Endothelial cell of umbilical vein (primary cell): ENCODE measurements around the gene MOB2. TPM values are rescaled to one million over a fixed set of nuclear protein-coding genes. Genes with fewer than 3 reads are reported as not detected.

Experiments used
- BruUV-seq: library from RNA; stranded (reverse); fragments of 400-500 nt; replicated peaks from 2 replicates; lab custom pipeline; 2021; lab: Mats Ljungman, UMichigan
- CTCF ChIA-PET: fragments of 300-600, 350-600 bp; sonication (Branson Sonifier 250); formaldehyde crosslinking; loops from one replicate; lab custom pipeline; 2021; ENCODE audit warnings: antibody characterized with exemption, inconsistent platforms; lab: Charles Lee
- POLR2A ChIA-PET: fragments of 300-600, 350-600 bp; sonication (Branson Sonifier 250); formaldehyde crosslinking; loops from one replicate; lab custom pipeline; 2021; ENCODE audit warnings: antibody characterized with exemption, inconsistent platforms; lab: Charles Lee
- DNase-seq: peaks from one replicate; pipeline ENCODE4 v3.0.0-alpha.2; 2011; ENCODE audit warnings: low read depth, low spot score
- FAIRE-seq: peaks from 2 replicates; lab custom pipeline; 2011; peaks lifted over from hg19 to GRCh38; lab: Jason Lieb, UNC
- H2AFZ ChIP-seq: 2 replicates; pipeline ENCODE4 v1.6.0; 2012; ENCODE audit warnings: low read depth, low read length, control low read depth, inconsistent platforms
- H3K27ac ChIP-seq: 2 replicates; pipeline ENCODE4 v1.5.1; 2011; ENCODE audit warnings: low read depth, mild to moderate bottlenecking, control low read depth, low read length, moderate library complexity; ENCODE audit not compliant: insufficient read depth
- H3K27me3 ChIP-seq, 2 experiments: 2 replicates each; pipeline versions ENCODE4 v1.6.0 to v1.6.1; 2011; ENCODE audit warnings: low read length in 2 of 2, mixed read lengths in 1 of 2; ENCODE audit not compliant: control insufficient read depth in 2 of 2, insufficient read depth in 2 of 2
- H3K36me3 ChIP-seq, 2 experiments: 2 replicates in 1 of 2; 3 replicates in 1 of 2; pipeline ENCODE4 v1.5.1; 2011; ENCODE audit warnings: low read length in 2 of 2, mild to moderate bottlenecking in 1 of 2, moderate library complexity in 1 of 2; ENCODE audit not compliant: control insufficient read depth in 2 of 2, insufficient read depth in 2 of 2; ENCODE audit errors: extremely low read depth in 1 of 2
- H3K4me1 ChIP-seq: 3 replicates; pipeline ENCODE4 v1.5.1; 2011; ENCODE audit warnings: mild to moderate bottlenecking, low read length; ENCODE audit not compliant: control insufficient read depth, insufficient read depth; ENCODE audit errors: extremely low read depth
- H3K4me2 ChIP-seq: 2 replicates; pipeline ENCODE4 v1.6.1; 2011; ENCODE audit warnings: low read length, control low read depth, mixed read lengths; ENCODE audit not compliant: insufficient read depth
- H3K4me3 ChIP-seq, 3 experiments: fragments of 200-600 bp in 1 of 3; sonication (generic), shearing (Covaris generic) in 1 of 3; replicated peaks in 1 of 3; 2 replicates each; pipeline ENCODE4 v1.5.1; 2011 to 2016; ENCODE audit warnings: control low read depth in 3 of 3, low read length in 3 of 3, mild to moderate bottlenecking in 2 of 3, inconsistent platforms in 1 of 3, low read depth in 1 of 3, moderate library complexity in 1 of 3; ENCODE audit not compliant: insufficient read depth in 1 of 3
- H3K79me2 ChIP-seq: 2 replicates; pipeline ENCODE4 v1.6.0; 2012; ENCODE audit warnings: low read length, inconsistent platforms; ENCODE audit not compliant: control insufficient read depth, insufficient read depth
- H3K9ac ChIP-seq: replicated peaks from 2 replicates; pipeline ENCODE3; 2011; ENCODE audit warnings: low read length, control low read depth; ENCODE audit not compliant: insufficient read depth; ENCODE audit errors: extremely low read depth
- H3K9me1 ChIP-seq: replicated peaks from 3 replicates; pipeline ENCODE4 v1.6.0; 2011; ENCODE audit warnings: mild to moderate bottlenecking, low read length; ENCODE audit not compliant: control insufficient read depth, insufficient read depth; ENCODE audit errors: extremely low read depth
- H3K9me3 ChIP-seq: replicated peaks from 2 replicates; pipeline ENCODE4 v1.5.1; 2012; ENCODE audit warnings: low read length, inconsistent platforms; ENCODE audit not compliant: control insufficient read depth, insufficient read depth
- H4K20me1 ChIP-seq: replicated peaks from 2 replicates; pipeline ENCODE3; 2011; ENCODE audit warnings: mild to moderate bottlenecking, low read length; ENCODE audit not compliant: control insufficient read depth, insufficient read depth; ENCODE audit errors: extremely low read depth
- EZH2 ChIP-seq: IDR thresholded peaks from 2 replicates; pipeline ENCODE4 v1.6.1; 2012; ENCODE audit warnings: borderline replicate concordance, low read depth, mild to moderate bottlenecking, moderate library complexity, low read length, inconsistent platforms; ENCODE audit not compliant: severe bottlenecking
- FOS ChIP-seq: IDR thresholded peaks from 2 replicates; pipeline ENCODE4 v1.6.1; 2011; ENCODE audit warnings: mild to moderate bottlenecking, low read length, moderate library complexity, borderline replicate concordance; ENCODE audit not compliant: insufficient read depth
- GATA2 ChIP-seq: IDR thresholded peaks from 2 replicates; pipeline ENCODE4 v1.7.0; 2011; ENCODE audit warnings: low read depth, mild to moderate bottlenecking, moderate library complexity, mixed read lengths, low read length; ENCODE audit not compliant: insufficient read length, insufficient read depth
- JUN ChIP-seq: IDR thresholded peaks from 2 replicates; pipeline ENCODE4 v1.6.1; 2011; ENCODE audit warnings: borderline replicate concordance, low read depth; ENCODE audit not compliant: insufficient read length, insufficient read depth
- MYC ChIP-seq: IDR thresholded peaks from one replicate; pipeline ENCODE4 v1.6.1; 2011; ENCODE audit warnings: mild to moderate bottlenecking, low read depth, low read length
- POLR2A ChIP-seq: IDR thresholded peaks from 2 replicates; pipeline ENCODE4 v1.6.1; 2012; ENCODE audit warnings: low read depth, mild to moderate bottlenecking, control low read depth, low read length
- POLR2AphosphoS5 ChIP-seq: IDR thresholded peaks from 2 replicates; pipeline ENCODE4 v1.6.1; 2012; ENCODE audit warnings: low read depth, mild to moderate bottlenecking, control low read depth, low read length, moderate library complexity; ENCODE audit not compliant: insufficient read depth
- dilution Hi-C: fragments of 300-500 bp; cut with MboI; formaldehyde crosslinking; loops from one replicate; pipeline ENCODE4 v1.15.0; 2019; ENCODE audit warnings: low sequenced_read_pairs; ENCODE audit not compliant: extremely low pct_ligation_motif_present
- intact Hi-C: fragments of 100-400 bp; cut with micrococcal nuclease; formaldehyde crosslinking; loops from one replicate; pipeline ENCODE4 v1.10.0; 2022
- polyA plus RNA-seq, 4 experiments: library from polyadenylated mRNA; depleted of rRNA in 3 of 4; stranded (reverse) in 3 of 4; unstranded in 1 of 4; fragments of >200 nt; gene quantifications; 2 replicates each; pipeline versions ENCODE4 v1.2.1 to v1.2.3, GENCODE V29; 2011 to 2012; ENCODE audit warnings: missing spikeins in 1 of 4
- total RNA-seq: library from RNA; stranded (reverse); gene quantifications from 2 replicates; pipeline ENCODE4 v1.2.3, GENCODE V29; 2021
- TF ChIP-seq, protein P1 (sequence below): IDR thresholded peaks from 2 replicates; pipeline ENCODE4 v1.6.1; 2011; ENCODE audit not compliant: insufficient read depth, insufficient read length
- TF ChIP-seq, protein P2 (sequence below), 2 donors: IDR thresholded peaks; 1 replicate in 1 of 2; 2 replicates in 1 of 2; pipeline ENCODE4 v1.5.1; 2011; ENCODE audit warnings: low read length in 2 of 2, mild to moderate bottlenecking in 2 of 2, moderate library complexity in 2 of 2, control low read depth in 1 of 2, inconsistent platforms in 1 of 2, low read depth in 1 of 2; ENCODE audit not compliant: insufficient read depth in 1 of 2; ENCODE audit errors: extremely low read depth in 1 of 2

MOB2 gene
- total and polyA plus RNA-seq, 2 donors (not counting 3 experiments of a cell fraction or from before 2014, with no cell fraction given), result 38.2 to 50.6 TPM

DNA sequence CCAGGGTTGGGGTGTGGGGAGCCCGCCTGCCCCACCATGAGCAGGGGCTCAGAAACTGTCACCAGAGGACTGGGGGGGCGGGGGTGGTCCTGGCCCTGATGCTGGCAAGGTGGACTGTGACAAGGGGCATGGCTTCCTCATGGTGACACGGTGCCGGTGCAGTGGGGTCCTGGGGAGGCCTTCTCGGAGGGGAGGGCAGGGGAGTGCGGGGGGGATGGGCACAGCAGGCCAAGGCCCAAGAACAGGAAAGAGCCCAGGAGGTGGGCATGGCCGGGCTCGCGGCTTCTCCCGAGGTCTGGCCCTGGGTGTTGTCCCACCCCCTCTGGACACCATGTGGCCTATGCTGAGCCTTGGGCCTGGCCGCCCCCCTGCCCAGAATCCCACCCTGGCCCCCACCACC lies 47.2 kb downstream of the MOB2 start:
- dilution Hi-C loops (no loop called here), intact Hi-C loops (no loop called here)
- Histone ChIP-seq H3K9me1 (no peaks in the 10 kb centered on the region), H3K9me3 (no peaks in the 10 kb centered on the region), H3K27me3 (no peaks in the 10 kb centered on the region), H2AFZ (no peak overlapping the region), H3K36me3 (no peaks in the 10 kb centered on the region), H3K79me2 (no peaks in the 10 kb centered on the region), H3K9ac (no peak overlapping the region), H3K4me3 (no peak overlapping the region), H3K4me1 (no peaks in the 10 kb centered on the region), H3K27ac (no peak overlapping the region), H3K4me2 (no peak overlapping the region), H4K20me1 (no peaks in the 10 kb centered on the region)
- TF ChIP-seq POLR2AphosphoS5, result no peak
- TF ChIP-seq, protein P1, sequence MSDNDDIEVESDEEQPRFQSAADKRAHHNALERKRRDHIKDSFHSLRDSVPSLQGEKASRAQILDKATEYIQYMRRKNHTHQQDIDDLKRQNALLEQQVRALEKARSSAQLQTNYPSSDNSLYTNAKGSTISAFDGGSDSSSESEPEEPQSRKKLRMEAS, result no peak
- no peak for TF ChIP-seq GATA2
- TF ChIP-seq JUN, result no peak
- TF ChIP-seq EZH2, result no peak
- TF ChIP-seq, protein P2, sequence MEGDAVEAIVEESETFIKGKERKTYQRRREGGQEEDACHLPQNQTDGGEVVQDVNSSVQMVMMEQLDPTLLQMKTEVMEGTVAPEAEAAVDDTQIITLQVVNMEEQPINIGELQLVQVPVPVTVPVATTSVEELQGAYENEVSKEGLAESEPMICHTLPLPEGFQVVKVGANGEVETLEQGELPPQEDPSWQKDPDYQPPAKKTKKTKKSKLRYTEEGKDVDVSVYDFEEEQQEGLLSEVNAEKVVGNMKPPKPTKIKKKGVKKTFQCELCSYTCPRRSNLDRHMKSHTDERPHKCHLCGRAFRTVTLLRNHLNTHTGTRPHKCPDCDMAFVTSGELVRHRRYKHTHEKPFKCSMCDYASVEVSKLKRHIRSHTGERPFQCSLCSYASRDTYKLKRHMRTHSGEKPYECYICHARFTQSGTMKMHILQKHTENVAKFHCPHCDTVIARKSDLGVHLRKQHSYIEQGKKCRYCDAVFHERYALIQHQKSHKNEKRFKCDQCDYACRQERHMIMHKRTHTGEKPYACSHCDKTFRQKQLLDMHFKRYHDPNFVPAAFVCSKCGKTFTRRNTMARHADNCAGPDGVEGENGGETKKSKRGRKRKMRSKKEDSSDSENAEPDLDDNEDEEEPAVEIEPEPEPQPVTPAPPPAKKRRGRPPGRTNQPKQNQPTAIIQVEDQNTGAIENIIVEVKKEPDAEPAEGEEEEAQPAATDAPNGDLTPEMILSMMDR (IDR thresholded peaks at IDR 0.05; ENCODE audit: extremely low read depth in 1 of 2, insufficient read depth in 1 of 2, low read depth in 1 of 2, low read length in 2 of 2), result no peak
- TF ChIP-seq POLR2A, result no peak
- no peak for TF ChIP-seq MYC
- TF ChIP-seq FOS, result no peak
- BruUV-seq, result no TSS peak
- ChIA-PET CTCF (no interaction called here), POLR2A (no interaction called here)
- FAIRE-seq (no peak), DNase-seq (no peak)
